ENCODE data around the gene TEX22.

Gene TEX22

DNA sequence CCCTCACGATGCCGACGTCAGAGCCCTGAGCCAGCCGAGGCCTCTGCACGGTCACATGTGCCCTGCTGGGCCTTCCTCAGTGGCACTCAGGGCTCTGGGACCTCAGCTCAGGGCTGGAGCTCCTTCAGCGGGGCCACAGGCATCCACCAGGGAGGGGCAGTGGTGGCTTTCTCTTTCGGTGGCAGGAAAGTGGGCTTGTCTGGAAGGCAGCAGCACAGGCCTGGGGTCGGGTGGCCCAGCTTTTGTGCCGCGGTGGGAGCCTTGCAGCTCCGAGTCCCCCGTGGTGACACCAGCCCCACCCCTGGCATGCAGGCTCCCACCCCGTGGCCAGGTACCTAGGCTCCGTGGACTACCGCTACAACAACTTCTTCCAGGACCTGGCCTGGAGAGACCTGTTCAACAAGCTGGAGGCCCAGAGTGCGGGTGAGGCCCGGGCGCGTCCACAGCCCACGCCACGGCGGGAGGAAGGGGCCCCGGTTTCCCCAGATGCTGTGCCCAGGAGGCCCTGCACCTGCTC, 14.2 kb upstream of the TEX22 start:
- no peak for DNase-seq (ENCODE audit: low read depth in 2 of 2)

DNA sequence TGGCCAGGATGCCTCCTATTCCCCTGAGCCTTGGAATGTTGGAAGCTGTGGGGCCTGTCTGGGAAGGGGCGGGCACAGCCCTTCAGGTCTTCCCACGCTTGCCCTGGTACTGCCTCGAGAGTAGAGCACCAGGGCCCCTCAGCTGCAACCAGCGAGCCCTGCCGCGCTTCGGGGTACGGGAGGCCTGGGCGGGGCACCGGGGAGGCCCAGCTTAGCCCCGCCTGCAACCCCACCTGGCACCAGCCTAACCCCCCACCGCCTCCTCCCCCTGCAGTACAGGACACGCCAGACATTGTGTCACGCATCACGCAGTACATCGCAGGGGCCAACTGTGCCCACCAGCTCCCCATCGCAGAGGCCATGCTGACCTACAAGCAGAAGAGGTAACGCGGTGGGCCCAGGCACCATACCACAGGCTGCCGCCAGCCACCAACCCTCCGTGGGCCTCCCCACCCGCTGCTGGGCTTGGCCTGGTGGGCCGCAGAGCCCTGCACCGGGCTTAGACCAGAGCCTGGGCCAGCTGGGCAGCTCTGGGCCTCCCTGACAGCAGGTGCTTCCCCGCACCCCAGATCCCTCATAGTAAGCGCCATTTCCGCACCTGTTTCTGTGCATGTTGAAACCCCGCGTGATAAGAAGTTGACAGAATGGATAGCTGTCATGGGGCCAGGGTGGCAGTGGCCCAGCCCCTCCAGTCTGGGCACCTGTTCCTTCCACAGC, 13.6 kb upstream of the TEX22 start:
- DNase-seq (ENCODE audit: low read depth in 2 of 2): no peak

DNA sequence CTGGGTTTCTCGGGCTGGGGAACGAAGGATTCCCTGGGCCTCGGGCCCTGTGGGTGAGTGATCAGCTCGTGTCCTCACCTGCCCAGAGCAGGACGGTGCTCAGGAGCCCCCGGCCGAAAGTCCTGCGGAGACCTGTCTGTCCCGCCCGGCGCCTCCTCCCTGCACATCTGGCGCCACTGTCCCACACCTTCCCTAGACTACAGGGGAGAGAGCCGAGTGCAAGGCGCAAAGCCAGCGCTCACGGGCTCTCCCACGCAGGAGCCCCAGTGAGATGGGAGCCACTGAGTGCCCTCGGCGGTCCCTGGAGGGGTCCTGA, 13.1 kb upstream of the TEX22 start:
- DNase-seq (ENCODE audit: low read depth in 2 of 2): no peak

DNA sequence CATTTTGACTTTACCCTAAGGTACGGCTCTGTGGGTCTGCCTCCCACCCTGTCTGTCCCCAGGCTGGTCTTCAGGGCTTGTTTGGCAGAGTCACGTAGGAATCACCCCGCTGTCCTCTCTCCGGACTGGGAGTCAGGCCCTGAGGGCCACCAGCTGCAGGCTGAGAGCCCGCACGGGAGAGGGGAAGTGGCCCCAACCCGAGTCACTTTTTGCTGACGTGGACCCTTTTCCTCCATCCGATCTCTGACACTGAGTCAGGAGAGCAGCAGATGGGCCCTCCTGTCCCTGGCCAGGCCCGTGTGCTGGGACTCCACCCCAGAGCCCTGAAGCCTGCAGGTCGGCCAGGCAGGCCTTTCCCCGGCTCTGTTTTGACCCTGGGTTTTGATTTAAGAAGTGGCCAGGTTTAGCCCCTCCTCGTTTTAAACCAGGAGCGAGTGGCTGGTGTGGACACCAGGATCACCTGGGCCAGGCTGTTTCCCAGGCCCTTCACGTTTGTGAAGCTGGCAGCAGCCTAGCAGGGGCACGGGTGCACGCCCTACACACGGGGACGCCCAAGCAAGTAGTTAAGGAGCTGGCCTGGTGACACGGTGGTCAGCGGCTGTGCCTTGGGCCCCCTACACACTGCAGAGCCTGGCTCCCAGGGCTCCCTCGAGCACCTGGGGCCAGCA, 12.5 kb upstream of the TEX22 start:
- no peak for DNase-seq (ENCODE audit: low read depth in 2 of 2)

DNA sequence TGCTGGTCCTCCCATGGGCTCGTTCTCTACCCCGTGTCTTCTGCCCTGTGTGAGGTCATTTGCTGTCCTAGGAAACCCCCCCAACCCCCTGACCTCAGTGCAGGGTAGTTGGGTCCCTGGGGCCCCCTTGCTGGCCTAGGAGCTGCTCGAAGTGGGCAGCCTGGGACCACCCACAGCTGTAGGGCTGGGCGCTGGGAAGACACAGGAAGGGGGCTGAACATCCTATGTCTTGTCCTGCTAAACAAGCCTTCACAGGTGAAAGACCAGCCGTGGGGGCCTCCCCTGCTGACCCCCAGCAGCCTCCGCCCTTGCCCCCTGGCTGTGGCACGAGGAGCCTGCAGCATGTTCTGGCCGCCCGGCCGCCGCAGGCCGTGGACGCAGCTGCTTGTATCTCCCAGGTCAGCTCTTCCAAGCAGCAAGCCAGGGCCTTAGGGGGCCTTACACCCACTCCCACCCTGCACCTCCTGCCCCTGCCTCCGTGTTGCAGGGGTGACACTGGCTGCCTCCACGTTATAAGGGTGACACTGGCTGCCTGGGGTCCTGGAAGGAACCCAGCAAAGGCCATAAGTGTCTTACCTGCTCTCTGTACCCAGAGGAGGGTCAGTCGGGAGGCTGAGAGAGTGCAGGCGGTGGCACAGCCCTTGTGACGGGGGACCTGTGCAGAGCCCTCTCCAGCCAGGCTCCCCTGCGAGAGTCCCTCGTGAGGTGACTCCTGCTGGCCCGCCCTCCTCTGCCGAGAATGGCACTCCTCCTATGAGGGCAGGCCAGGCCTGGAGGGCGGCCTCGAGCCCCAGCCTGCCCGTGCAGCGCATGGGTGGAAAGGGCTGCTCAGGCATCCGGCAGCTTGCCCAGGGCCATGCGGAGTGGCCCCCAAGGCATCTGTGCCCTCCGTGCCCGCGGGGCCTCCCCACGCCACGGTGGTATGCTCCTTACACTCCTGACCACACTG, 11.5 kb upstream of the TEX22 start:
- DNase-seq (ENCODE audit: low read depth in 2 of 2): no peak

- no peak for DNase-seq (ENCODE audit: low read depth in 2 of 2)
Observed at GRCh38 chr14:105387530-105387922, 10.8 kb upstream of the TEX22 start.

DNA sequence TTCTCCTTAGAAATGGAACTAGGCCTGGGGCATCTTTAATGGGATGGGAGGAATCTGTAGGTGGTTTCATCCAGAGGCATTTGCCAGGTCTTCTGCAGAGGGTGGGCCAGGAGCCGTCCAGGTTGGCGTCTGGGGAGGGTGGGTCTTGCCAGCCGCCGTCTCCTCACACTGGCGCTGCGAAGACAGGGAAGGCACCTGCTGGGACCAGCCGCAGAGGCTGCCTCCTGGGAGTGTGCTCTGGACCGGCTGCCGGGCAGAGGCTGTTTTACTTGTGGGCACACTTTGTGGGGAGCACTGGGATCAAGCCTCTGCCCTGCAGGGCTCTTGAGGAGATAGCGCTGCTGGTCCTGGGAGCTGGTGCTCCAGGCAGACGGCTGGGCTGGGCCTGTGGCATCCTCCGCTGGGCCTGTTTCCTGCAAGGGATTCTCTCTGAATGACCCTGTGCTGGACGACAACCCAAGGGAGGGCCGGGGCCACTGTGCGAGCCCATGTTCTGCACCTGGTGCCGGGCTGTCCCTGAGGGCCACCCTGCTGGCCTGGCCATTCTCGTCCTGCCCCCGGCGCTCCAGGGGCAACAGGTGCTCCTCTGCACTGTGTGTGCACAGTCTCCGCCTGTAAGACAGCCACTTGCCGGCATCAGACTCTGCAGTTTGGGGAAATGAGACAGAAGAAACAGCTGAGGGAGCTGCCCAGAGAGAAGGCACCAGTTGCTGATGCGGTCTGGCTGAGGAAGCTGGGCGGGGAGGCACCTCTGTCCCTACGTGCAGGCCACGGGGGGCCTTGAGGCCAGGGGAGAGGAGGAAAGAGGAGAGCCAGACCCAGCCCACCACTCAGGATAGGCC, 10.0 kb upstream of the TEX22 start:
- no peak for DNase-seq (ENCODE audit: low read depth in 2 of 2)

GRCh38 chr14:105388976-105389375, 9.4 kb upstream of the TEX22 start:
- DNase-seq (ENCODE audit: low read depth in 2 of 2): no peak

GRCh38 chr14:105389534-105389933, 8.8 kb upstream of the TEX22 start:
- no peak for DNase-seq (ENCODE audit: low read depth in 2 of 2)

DNA sequence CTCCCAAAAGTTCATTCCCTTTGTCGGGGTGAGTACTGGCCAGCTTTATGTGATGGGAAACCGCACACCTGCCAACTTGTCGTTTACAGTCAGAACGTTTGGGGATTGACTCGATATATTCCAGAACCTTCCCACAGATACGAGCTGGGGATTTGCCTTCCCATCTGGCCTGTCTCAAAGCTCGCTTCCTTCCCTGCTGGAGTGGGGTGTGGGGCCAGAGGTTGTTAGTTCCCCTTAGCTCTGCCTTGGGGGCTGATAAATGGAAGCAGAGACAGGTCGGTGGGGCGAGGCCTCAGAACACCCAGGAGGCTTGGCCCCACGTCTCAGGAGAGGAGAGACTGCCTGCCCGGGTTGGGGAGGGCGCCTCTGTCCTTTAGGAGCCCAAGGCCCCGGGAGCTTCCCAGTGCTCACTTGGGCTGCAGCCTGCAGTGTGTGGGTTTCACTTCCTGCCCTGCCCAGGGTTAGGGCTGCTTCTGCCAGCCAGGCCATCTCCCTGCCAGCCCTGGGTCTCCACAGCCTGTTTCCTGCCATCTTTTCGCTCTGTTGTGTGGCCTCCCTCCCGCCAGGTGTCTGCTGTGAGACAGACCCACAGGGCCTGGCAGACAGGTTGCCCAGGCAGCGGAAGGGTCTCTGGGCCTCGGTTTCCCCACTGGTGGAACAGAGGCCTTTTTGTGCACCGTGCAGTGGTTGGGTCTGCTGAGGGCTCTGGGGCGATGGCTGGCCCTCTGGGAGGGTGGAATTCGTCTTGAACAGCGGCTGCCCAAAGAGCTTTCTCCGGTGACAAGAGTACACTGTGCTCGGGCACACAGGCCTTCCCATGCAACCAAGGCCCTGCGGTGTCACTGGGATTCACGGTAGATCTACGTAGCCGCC, 8.1 kb upstream of the TEX22 start:
- DNase-seq (ENCODE audit: low read depth in 2 of 2): no peak

GRCh38 chr14:105390849-105391500, 7.4 kb upstream of the TEX22 start:
- DNase-seq (ENCODE audit: low read depth in 2 of 2): no peak

DNA sequence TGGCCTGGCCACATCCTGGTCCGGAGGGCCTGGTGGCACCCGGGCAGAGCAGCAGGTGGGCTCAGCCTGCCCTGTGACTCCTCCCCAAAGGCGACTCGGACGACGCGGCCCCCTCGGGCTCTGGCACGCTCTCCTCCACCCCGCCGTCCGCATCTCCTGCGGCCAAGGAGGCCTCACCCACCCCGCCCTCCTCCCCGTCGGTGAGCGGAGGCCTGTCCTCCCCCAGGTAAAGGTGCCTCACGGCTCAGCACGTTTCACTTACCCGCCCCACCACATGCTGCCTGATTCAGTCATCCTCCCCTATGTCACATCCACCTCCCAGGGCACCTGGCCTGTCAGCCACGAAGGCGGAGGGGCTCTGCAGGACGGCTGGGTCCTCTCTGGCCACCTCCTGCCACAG, 6.8 kb upstream of the TEX22 start:
- DNase-seq (ENCODE audit: low read depth in 2 of 2): no peak

GRCh38 chr14:105392131-105393090, 5.9 kb upstream of the TEX22 start:
- no peak for DNase-seq (ENCODE audit: low read depth in 2 of 2)

GRCh38 chr14:105393151-105393550, 5.2 kb upstream of the TEX22 start:
- no peak for DNase-seq (ENCODE audit: low read depth in 2 of 2)

DNA sequence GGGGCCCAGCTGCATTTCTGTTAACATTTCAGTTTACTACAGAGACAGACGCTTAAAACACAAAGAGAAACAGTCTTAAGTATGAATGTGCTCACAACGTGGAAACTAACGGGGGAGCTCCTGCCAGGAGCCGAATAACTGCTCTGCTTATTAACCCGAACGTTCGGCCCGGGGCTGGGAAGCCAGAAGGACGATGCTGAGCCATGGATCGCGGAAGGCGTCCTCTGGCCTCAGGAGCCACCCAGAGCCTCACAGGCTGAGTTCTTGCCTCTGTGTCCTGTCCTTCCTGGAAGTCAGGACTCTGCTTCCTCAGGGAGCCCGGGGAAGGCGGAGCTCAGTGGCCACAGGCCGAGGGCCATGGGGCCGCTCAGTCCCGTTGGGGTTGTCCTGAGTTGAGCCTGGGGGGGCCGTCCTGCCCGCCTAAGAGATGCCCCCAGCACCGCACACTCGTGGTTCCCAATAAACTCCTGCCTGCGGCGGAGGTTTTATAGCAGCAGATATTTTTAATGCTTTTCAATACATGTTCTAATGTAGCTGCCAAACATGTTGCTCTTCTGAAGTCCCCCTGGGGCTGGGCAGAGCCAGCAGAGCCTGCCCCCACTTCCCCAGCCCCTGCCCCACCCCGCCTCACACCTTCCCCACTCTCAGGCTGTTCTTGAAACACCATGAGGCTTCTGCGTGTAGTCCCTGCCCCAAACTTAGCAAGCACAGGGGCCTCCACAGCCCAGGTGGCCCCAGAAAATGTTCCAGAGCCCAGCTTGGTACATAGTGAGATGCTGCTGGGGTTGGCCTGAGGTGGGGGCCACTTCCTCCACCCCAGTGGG, 3.4 kb upstream of the TEX22 start:
- no peak for DNase-seq (ENCODE audit: low read depth in 2 of 2)

DNA sequence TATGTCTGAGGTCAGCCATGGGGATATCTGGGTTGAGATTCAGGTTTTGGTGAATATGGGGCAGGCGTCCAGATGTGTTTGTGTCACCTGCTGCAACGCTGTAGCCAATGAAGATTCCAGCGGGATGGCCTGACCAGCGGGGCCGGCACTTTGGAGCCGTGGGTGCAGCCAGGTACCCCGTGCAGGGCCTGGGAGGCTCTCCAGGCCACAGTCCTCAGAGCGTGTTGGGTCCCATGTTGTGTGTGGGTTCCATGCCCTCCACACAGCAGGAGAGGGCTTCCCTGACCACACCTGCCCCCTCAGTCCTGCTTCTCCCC, 2.8 kb upstream of the TEX22 start:
- no peak for DNase-seq (ENCODE audit: low read depth in 2 of 2)

DNA sequence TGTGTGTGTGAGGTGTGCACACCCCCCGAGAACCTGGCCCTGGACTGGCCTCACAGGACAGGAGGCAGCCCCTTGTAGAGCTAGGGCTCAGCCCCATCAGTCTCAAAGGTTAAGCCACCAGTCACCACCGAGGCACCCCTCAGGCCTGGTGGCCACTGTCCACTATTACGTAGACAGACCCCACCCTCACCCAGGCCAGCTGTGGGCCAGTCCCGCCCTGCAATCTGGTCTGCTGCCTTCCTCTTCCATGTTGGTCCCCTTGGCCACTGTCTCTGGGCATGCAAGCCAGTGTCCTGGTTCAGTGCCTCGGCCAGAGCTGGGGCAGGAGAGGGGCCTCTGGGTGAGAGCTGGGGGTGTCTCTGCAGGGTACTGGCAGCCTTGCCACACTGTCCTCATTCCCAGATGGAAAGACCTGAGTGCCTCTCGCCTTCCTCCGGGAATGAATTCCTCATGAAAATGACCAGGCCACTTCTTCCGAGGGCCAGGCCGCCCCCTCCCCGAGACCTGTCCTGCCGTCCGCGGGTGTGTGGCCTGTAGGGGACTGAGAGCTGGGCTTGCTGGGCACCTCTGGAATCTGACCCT, 897 bp upstream of the TEX22 start:
- DNase-seq (ENCODE audit: low read depth in 2 of 2): no peak

All from stimulated activated CD8-positive, alpha-beta memory T cell treated with anti-CD3 and anti-CD28 coated beads, Interleukin-2, amount 100 ng/mL, for 48 hours (primary cell).